SU-DHL-6 (cell line): Measurements from ENCODE around the gene AQP10.
"Not testable (repeated sequence)": the region's sequence is repeated elsewhere in the genome, so short reads cannot be mapped to it uniquely, and the experiment has no call there.

Experiments used
- CTCF ChIP-seq: fragments of 200-600 bp; sonication (generic); IDR thresholded peaks from one replicate; pipeline ENCODE4 v1.5.1; 2017; ENCODE audit warnings: antibody characterized with exemption, mild to moderate bottlenecking, low read length, moderate library complexity; ENCODE audit not compliant: insufficient read depth, poor library complexity, severe bottlenecking
- EZH2phosphoT487 ChIP-seq: fragments of 200-600 bp; sonication (generic), shearing (Covaris generic); conservative IDR thresholded peaks from 2 replicates; pipeline ENCODE4 v1.6.1; 2018; ENCODE audit warnings: mild to moderate bottlenecking, antibody characterized with exemption, low read length, moderate library complexity, mixed read lengths

DNA sequence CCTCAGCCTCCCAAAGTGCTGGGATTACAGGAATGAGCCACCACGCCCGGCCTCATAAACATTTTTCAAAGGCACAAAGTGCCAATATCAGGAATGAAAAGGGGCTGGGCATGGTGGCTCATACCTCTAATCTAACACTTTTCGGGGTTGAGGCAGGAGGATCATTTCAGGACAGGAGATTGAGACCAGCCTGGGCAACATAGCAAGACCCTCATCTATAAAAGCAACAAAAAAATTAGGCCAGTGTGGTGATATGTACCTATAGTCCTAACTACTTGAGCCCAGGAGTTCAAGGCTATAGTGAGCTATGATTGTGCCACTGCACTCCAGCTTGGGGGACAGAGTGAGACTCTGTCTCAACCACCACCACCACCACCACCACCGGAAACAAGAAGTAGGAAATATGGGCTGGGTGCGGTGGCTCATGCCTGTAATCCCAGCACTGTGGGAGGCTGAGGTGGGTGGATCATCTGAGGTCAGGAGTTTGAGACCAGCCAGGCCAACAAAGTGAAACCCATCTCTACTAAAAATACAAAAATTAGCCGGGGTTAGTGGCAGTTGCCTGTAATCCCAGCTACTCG lies 53.0 kb downstream of the AQP10 start:
- TF ChIP-seq CTCF, EZH2phosphoT487: not testable (repeated sequence)
